ENCODE data around the gene CACNA2D4.

The CACNA2D4 gene

GRCh38 chr12:1777798-1778197, 140.7 kb downstream of the CACNA2D4 start:
- Histone ChIP-seq H3K27me3 (no peaks in the 10 kb centered on the region), H3K36me3 (peaks cover 0 to 8% (median 0%) of the 10 kb centered on the region in 3 donors), H3K4me1 (peaks cover 3 to 25% (median 10%) of the 10 kb centered on the region in 4 donors), H3K9me3 (no peaks in the 10 kb centered on the region), H3K27ac (no peak overlapping the region), H3K4me3 (no peak overlapping the region)
- intact Hi-C loops (cut with DNase I; ENCODE audit: low total_unique reads), result no loop called here
- no peak for TF ChIP-seq CTCF (IDR thresholded peaks at IDR 0.05)
- DNase-seq, result no peak

GRCh38 chr12:1776170-1776921, 142.1 kb downstream of the CACNA2D4 start:
- Histone ChIP-seq H3K36me3 (peaks cover 0 to 9% (median 0%) of the 10 kb centered on the region in 3 donors), H3K27ac (no peak overlapping the region), H3K4me3 (no peak overlapping the region), H3K27me3 (no peaks in the 10 kb centered on the region), H3K4me1 (peaks cover 3 to 25% (median 10%) of the 10 kb centered on the region in 4 donors), H3K9me3 (no peaks in the 10 kb centered on the region)
- intact Hi-C loops (cut with DNase I; ENCODE audit: low total_unique reads), result no loop called here
- no peak for DNase-seq
- no peak for TF ChIP-seq CTCF (IDR thresholded peaks at IDR 0.05)

- Histone ChIP-seq H3K36me3 (peaks cover 0 to 14% (median 0%) of the 10 kb centered on the region in 3 donors), H3K9me3 (no peaks in the 10 kb centered on the region), H3K4me3 (no peak overlapping the region), H3K27me3 (no peaks in the 10 kb centered on the region), H3K27ac (no peak overlapping the region), H3K4me1 (peaks cover 0 to 10% (median 2%) of the 10 kb centered on the region in 4 donors)
- no peak for TF ChIP-seq CTCF (IDR thresholded peaks at IDR 0.05)
- no peak for DNase-seq
- intact Hi-C loops (cut with DNase I; ENCODE audit: low total_unique reads), result no loop called here
Measured at GRCh38 chr12:1773937-1774655, 144.4 kb downstream of the CACNA2D4 start.

- Histone ChIP-seq H3K27ac (no peak overlapping the region), H3K9me3 (no peaks in the 10 kb centered on the region), H3K27me3 (no peaks in the 10 kb centered on the region), H3K4me1 (peaks cover 0 to 7% (median 2%) of the 10 kb centered on the region in 4 donors), H3K4me3 (no peak overlapping the region), H3K36me3 (peaks cover 0 to 14% (median 0%) of the 10 kb centered on the region in 3 donors)
- intact Hi-C loops (cut with DNase I; ENCODE audit: low total_unique reads), result no loop called here
- TF ChIP-seq CTCF (IDR thresholded peaks at IDR 0.05), result no peak
- DNase-seq, result no peak
Measured at GRCh38 chr12:1769809-1770494, 148.5 kb downstream of the CACNA2D4 start.

- Histone ChIP-seq H3K27ac (no peak overlapping the region), H3K27me3 (no peaks in the 10 kb centered on the region), H3K9me3 (no peaks in the 10 kb centered on the region), H3K36me3 (peaks cover 0 to 12% (median 0%) of the 10 kb centered on the region in 3 donors), H3K4me1 (peaks cover 0 to 7% (median 2%) of the 10 kb centered on the region in 4 donors), H3K4me3 (no peak overlapping the region)
- intact Hi-C loops (cut with DNase I; ENCODE audit: low total_unique reads), result no loop called here
- no peak for DNase-seq
- TF ChIP-seq CTCF (IDR thresholded peaks at IDR 0.05), result no peak
Measured at GRCh38 chr12:1768615-1769014, 149.8 kb downstream of the CACNA2D4 start.
